ENCODE results near the gene MYH11. TPM values are rescaled to one million over a fixed set of nuclear protein-coding genes. Genes with fewer than 3 reads are reported as not detected.

Gene MYH11
- polyA plus RNA-seq, 1 donor (not counting 4 experiments of a cell fraction or from before 2014, with no cell fraction given): not detected

DNA sequence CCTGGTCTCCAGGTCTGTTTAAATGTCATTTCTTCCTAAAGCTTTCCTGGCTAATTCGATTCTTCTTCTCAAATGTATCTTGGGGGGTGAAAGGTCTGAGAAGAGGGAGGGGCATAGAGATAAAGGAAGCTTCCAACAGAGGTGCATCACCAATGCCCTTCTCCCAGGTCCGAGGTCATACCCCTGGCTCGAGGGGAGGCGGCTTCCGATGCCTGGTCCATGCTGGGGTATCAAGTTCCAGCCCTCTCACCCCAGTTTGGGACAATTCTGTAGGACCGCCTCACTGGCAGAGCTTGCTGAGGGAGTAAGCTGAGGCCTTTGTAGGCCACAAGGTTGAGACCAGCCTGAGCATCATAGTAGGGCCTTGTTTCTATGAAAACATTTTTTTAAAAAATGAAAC, 41.8 kb upstream of the MYH11 start:
- no peaks in the 10 kb centered on the region for H4K20me1 ChIP-seq (ENCODE audit: control insufficient read depth, extremely low read depth, insufficient read depth, low read length)
- no peak overlapping the region for H3K4me3 ChIP-seq (ENCODE audit: control insufficient read depth in 2 of 3, extremely low read depth in 1 of 3, insufficient read depth in 2 of 3, low read depth in 1 of 3, low read length in 3 of 3)
- no peak overlapping the region for H3K27ac ChIP-seq (ENCODE audit: control insufficient read depth, insufficient read depth, low read length)
- no peaks in the 10 kb centered on the region for H3K36me3 ChIP-seq (ENCODE audit: control insufficient read depth in 2 of 2, extremely low read depth in 1 of 2, insufficient read depth in 2 of 2, low read length in 2 of 2)
- H3K27me3 ChIP-seq (ENCODE audit: control insufficient read depth, extremely low read depth, insufficient read depth, low read length): no peaks in the 10 kb centered on the region
- H3K9me1 ChIP-seq (ENCODE audit: control insufficient read depth, extremely low read depth, insufficient read depth, low read length): no peaks in the 10 kb centered on the region
- H3K79me2 ChIP-seq (ENCODE audit: control insufficient read depth, insufficient read depth, low read length): no peaks in the 10 kb centered on the region
- H3K9me3 ChIP-seq (ENCODE audit: control insufficient read depth, low read depth, low read length): no peaks in the 10 kb centered on the region
- dilution Hi-C loops (cut with MboI; ENCODE audit: extremely low pct_ligation_motif_present, low sequenced_read_pairs): loop anchor here (25.0 kb wide), 1 partner anchor 89 kb away; no protein-coding TSS in a partner anchor
- H3K9ac ChIP-seq (ENCODE audit: control insufficient read depth, extremely low read depth, insufficient read depth, low read length): no peak overlapping the region
- peaks cover 48% of the 10 kb centered on the region for H3K4me1 ChIP-seq (ENCODE audit: control insufficient read depth, extremely low read depth, insufficient read depth, low read length)
- FAIRE-seq: no peak
- no peak overlapping the region for H3K4me2 ChIP-seq (ENCODE audit: control insufficient read depth, extremely low read depth, insufficient read depth, low read depth, low read length)
- no peak for TF ChIP-seq EZH2 (IDR thresholded peaks at IDR 0.05; ENCODE audit: low read length)
- H2AFZ ChIP-seq (ENCODE audit: control insufficient read depth, low read length): no peak overlapping the region
- no peak for DNase-seq (ENCODE audit: low read depth, low spot score)

DNA sequence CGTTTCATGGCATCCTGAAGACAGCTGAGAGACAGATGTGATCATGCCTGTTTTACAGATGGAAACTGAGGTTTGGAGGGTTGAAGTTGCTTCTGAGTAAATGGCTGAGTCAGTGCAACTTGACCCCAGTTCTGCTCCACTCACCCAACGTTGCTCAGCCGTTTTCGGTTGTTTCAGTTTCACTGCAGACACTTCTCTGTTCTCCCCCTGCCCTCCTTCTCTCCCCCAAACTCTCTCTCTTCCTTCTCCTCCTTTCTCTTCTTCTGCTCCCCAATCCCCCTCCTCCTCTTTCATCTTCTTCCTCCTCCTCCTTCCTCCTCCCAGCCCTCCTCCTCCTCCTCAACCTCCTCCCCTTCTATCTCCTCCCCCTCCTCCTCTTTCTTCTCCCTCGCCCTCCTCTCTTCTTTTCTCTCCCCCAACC, 41.0 kb upstream of the MYH11 start:
- Histone ChIP-seq H2AFZ (ENCODE audit: control insufficient read depth, low read length) (peak overlapping the region; percentile 42), H3K4me3 (ENCODE audit: control insufficient read depth in 2 of 3, extremely low read depth in 1 of 3, insufficient read depth in 2 of 3, low read depth in 1 of 3, low read length in 3 of 3) (no peak overlapping the region), H3K9me1 (ENCODE audit: control insufficient read depth, extremely low read depth, insufficient read depth, low read length) (no peaks in the 10 kb centered on the region), H3K9me3 (ENCODE audit: control insufficient read depth, low read depth, low read length) (no peaks in the 10 kb centered on the region), H3K27me3 (ENCODE audit: control insufficient read depth, extremely low read depth, insufficient read depth, low read length) (no peaks in the 10 kb centered on the region), H4K20me1 (ENCODE audit: control insufficient read depth, extremely low read depth, insufficient read depth, low read length) (no peaks in the 10 kb centered on the region), H3K36me3 (ENCODE audit: control insufficient read depth in 2 of 2, extremely low read depth in 1 of 2, insufficient read depth in 2 of 2, low read length in 2 of 2) (no peaks in the 10 kb centered on the region), H3K4me2 (ENCODE audit: control insufficient read depth, extremely low read depth, insufficient read depth, low read depth, low read length) (no peak overlapping the region), H3K9ac (ENCODE audit: control insufficient read depth, extremely low read depth, insufficient read depth, low read length) (no peak overlapping the region), H3K4me1 (ENCODE audit: control insufficient read depth, extremely low read depth, insufficient read depth, low read length) (peaks cover 48% of the 10 kb centered on the region), H3K27ac (ENCODE audit: control insufficient read depth, insufficient read depth, low read length) (no peak overlapping the region), H3K79me2 (ENCODE audit: control insufficient read depth, insufficient read depth, low read length) (no peaks in the 10 kb centered on the region)
- no peak for FAIRE-seq
- TF ChIP-seq EZH2 (IDR thresholded peaks at IDR 0.05; ENCODE audit: low read length): no peak
- TF ChIP-seq, protein P1, sequence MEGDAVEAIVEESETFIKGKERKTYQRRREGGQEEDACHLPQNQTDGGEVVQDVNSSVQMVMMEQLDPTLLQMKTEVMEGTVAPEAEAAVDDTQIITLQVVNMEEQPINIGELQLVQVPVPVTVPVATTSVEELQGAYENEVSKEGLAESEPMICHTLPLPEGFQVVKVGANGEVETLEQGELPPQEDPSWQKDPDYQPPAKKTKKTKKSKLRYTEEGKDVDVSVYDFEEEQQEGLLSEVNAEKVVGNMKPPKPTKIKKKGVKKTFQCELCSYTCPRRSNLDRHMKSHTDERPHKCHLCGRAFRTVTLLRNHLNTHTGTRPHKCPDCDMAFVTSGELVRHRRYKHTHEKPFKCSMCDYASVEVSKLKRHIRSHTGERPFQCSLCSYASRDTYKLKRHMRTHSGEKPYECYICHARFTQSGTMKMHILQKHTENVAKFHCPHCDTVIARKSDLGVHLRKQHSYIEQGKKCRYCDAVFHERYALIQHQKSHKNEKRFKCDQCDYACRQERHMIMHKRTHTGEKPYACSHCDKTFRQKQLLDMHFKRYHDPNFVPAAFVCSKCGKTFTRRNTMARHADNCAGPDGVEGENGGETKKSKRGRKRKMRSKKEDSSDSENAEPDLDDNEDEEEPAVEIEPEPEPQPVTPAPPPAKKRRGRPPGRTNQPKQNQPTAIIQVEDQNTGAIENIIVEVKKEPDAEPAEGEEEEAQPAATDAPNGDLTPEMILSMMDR (optimal IDR thresholded peaks at IDR 0.05 in 1 of 3, IDR thresholded peaks at IDR 0.05 in 1 of 3, conservative IDR thresholded peaks at IDR 0.05 in 1 of 3; ENCODE audit: extremely low read depth in 1 of 3, insufficient read depth in 2 of 3, low read length in 3 of 3): no peak
- DNase-seq (ENCODE audit: low read depth, low spot score): no peak
- dilution Hi-C loops (cut with MboI; ENCODE audit: extremely low pct_ligation_motif_present, low sequenced_read_pairs): loop anchor here (25.0 kb wide), 1 partner anchor 89 kb away; no protein-coding TSS in a partner anchor
